ENCODE data around the gene ASB12.
"Not testable (repeated sequence)": the region's sequence is repeated elsewhere in the genome, so short reads cannot be mapped to it uniquely, and the experiment has no call there.

The ASB12 gene

GRCh38 chrX:64230123-64230970, at the start of gene ASB12:
Gene ASB12, minus strand, starts transcription at chrX:64230607. Its CDS starts 4,957 bp downstream, at chrX:64225650.
- no peak for DNase-seq (ENCODE audit: low read depth, low spot score)

GRCh38 chrX:64265265-64265664, 34.9 kb upstream of the ASB12 start:
- no peak for DNase-seq (ENCODE audit: low read depth, low spot score)

- no peak for DNase-seq (ENCODE audit: low read depth, low spot score)
Observed at GRCh38 chrX:64229154-64229553, 1.3 kb downstream of the ASB12 start.

- DNase-seq (ENCODE audit: low read depth, low spot score) = no peak
Observed at GRCh38 chrX:64218023-64218422, 12.4 kb downstream of the ASB12 start.

GRCh38 chrX:64213989-64214388, 16.4 kb downstream of the ASB12 start:
- not testable (repeated sequence) for DNase-seq (ENCODE audit: low read depth, low spot score)

GRCh38 chrX:64206556-64207162, 23.7 kb downstream of the ASB12 start:
- DNase-seq (ENCODE audit: low read depth, low spot score) = no peak

- DNase-seq (ENCODE audit: low read depth, low spot score) = peak; percentile 61
Observed at GRCh38 chrX:64205735-64206501, 24.5 kb downstream of the ASB12 start.

- DNase-seq (ENCODE audit: low read depth, low spot score) = peak; percentile 17
Observed at GRCh38 chrX:64205441-64205734, 25.0 kb downstream of the ASB12 start, which contains the start of gene AMER1. Gene AMER1, minus strand, starts transcription at chrX:64205708. Its CDS starts 12,422 bp downstream, at chrX:64193286.

- no peak for DNase-seq (ENCODE audit: low read depth, low spot score)
Observed at GRCh38 chrX:64204701-64205440, 25.5 kb downstream of the ASB12 start.

GRCh38 chrX:64204252-64204651, 26.2 kb downstream of the ASB12 start:
- no peak for DNase-seq (ENCODE audit: low read depth, low spot score)

GRCh38 chrX:64202808-64203325, 27.5 kb downstream of the ASB12 start:
- no peak for DNase-seq (ENCODE audit: low read depth, low spot score)

- no peak for DNase-seq (ENCODE audit: low read depth, low spot score)
Observed at GRCh38 chrX:64198036-64198435, 32.4 kb downstream of the ASB12 start.

- no peak for DNase-seq (ENCODE audit: low read depth, low spot score)
Observed at GRCh38 chrX:64196606-64197005, 33.8 kb downstream of the ASB12 start.

- no peak for DNase-seq (ENCODE audit: low read depth, low spot score)
Observed at GRCh38 chrX:64195862-64196261, 34.5 kb downstream of the ASB12 start.

- no peak for DNase-seq (ENCODE audit: low read depth, low spot score)
Observed at GRCh38 chrX:64192673-64193072, 37.7 kb downstream of the ASB12 start.

- DNase-seq (ENCODE audit: low read depth, low spot score) = no peak
Observed at GRCh38 chrX:64192040-64192439, 38.4 kb downstream of the ASB12 start.

- no peak for DNase-seq (ENCODE audit: low read depth, low spot score)
Observed at GRCh38 chrX:64191281-64192010, 39.0 kb downstream of the ASB12 start.

GRCh38 chrX:64190136-64190740, 40.2 kb downstream of the ASB12 start:
- no peak for DNase-seq (ENCODE audit: low read depth, low spot score)

- no peak for DNase-seq (ENCODE audit: low read depth, low spot score)
Observed at GRCh38 chrX:64188901-64189300, 41.5 kb downstream of the ASB12 start.

- DNase-seq (ENCODE audit: low read depth, low spot score) = no peak
Observed at GRCh38 chrX:64187762-64188150, 42.7 kb downstream of the ASB12 start.

Data from smooth muscle cell of the brain vasculature (primary cell).